Peyer's patch (tissue), 4 donors: ENCODE data around the gene LYG2. TPM values are rescaled to one million over a fixed set of nuclear protein-coding genes. Genes with fewer than 3 reads are reported as not detected.
"Not testable (repeated sequence)": the region's sequence is repeated elsewhere in the genome, so short reads cannot be mapped to it uniquely, and the experiment has no call there.

Experiments
- DNase-seq, 3 donors: peaks; one replicate each; pipeline ENCODE4 v3.0.0-alpha.2; 2017 to 2019
- H3K27ac ChIP-seq, 4 donors: fragments of 200-600 bp; sonication (generic); one replicate each; pipeline ENCODE4 v1.5.1; 2016 to 2019
- H3K27me3 ChIP-seq, 2 donors: fragments of 200-600 bp; sonication (generic); one replicate each; pipeline ENCODE4 v1.5.1; 2019
- H3K36me3 ChIP-seq, 3 donors: fragments of 200-600 bp; sonication (generic); one replicate each; pipeline ENCODE4 v1.5.1; 2016 to 2019
- H3K4me1 ChIP-seq, 4 donors: fragments of 200-600 bp; sonication (generic); one replicate each; pipeline ENCODE4 v1.5.1; 2016 to 2019
- H3K4me3 ChIP-seq, 4 donors: fragments of 200-600 bp; sonication (generic); 1 replicate in 3 of 4; 2 replicates in 1 of 4; pipeline ENCODE4 v1.5.1; 2016 to 2019; ENCODE audit warnings: mild to moderate bottlenecking in 1 of 4
- H3K9me3 ChIP-seq, 4 donors: fragments of 200-600 bp; sonication (generic); one replicate each; pipeline ENCODE4 v1.5.1; 2016 to 2019; ENCODE audit warnings: mild to moderate bottlenecking in 1 of 4
- POLR2A ChIP-seq, 2 donors: fragments of 450-650 bp; IDR thresholded peaks; one replicate each; pipeline ENCODE4 v1.5.1; 2017; ENCODE audit warnings: antibody characterized with exemption in 2 of 2, mild to moderate bottlenecking in 2 of 2, moderate library complexity in 2 of 2
- total RNA-seq, 4 donors: library from RNA; depleted of rRNA; stranded (reverse); fragments of >200 nt; gene quantifications; one replicate each; pipeline ENCODE4 v1.1.0, GENCODE V29; 2016
- TF ChIP-seq, protein P1 (sequence below), 6 experiments: fragments of 450-650 bp in 4 of 6; fragments of 200-600 bp in 2 of 6; sonication (generic) in 1 of 6; IDR thresholded peaks; one replicate each; pipeline ENCODE4 v1.5.1; 2017 to 2019; ENCODE audit warnings: antibody characterized with exemption in 6 of 6, mild to moderate bottlenecking in 3 of 6, moderate library complexity in 1 of 6

Gene LYG2
- total RNA-seq, 4 donors from 2014 or later: not detected

DNA sequence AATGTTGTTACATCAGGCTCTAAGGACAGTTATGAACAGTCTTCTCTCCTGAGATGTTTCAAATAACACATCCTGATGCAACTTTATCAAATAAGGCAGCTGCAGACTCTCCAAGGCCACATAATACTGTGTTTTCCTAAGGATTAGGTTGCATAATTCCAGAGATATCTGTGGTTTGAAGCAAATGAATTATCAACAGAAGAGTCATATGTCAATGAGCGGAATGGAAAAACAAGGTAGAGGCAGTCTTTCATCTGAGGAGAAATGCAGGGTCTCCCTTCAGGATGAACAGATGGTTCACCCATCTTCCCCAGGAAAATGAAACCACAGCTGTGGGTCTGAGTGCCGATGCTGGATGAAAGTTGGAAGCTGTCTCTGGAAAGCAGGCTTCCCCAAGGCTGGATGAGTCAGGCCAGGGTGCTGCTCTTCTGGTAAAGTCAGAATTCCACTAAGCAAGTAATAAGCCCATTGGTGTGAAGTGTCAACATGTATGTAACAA, 23.4 kb upstream of the LYG2 start:
- Histone ChIP-seq H3K9me3 (peaks cover 0 to 3% (median 0%) of the 10 kb centered on the region in 4 donors), H3K27me3 (no peaks in the 10 kb centered on the region), H3K27ac (no peak overlapping the region), H3K36me3 (no peaks in the 10 kb centered on the region), H3K4me1 (no peaks in the 10 kb centered on the region), H3K4me3 (no peak overlapping the region)
- DNase-seq: no peak
- no peak for TF ChIP-seq POLR2A (IDR thresholded peaks at IDR 0.05)
- TF ChIP-seq, protein P1, sequence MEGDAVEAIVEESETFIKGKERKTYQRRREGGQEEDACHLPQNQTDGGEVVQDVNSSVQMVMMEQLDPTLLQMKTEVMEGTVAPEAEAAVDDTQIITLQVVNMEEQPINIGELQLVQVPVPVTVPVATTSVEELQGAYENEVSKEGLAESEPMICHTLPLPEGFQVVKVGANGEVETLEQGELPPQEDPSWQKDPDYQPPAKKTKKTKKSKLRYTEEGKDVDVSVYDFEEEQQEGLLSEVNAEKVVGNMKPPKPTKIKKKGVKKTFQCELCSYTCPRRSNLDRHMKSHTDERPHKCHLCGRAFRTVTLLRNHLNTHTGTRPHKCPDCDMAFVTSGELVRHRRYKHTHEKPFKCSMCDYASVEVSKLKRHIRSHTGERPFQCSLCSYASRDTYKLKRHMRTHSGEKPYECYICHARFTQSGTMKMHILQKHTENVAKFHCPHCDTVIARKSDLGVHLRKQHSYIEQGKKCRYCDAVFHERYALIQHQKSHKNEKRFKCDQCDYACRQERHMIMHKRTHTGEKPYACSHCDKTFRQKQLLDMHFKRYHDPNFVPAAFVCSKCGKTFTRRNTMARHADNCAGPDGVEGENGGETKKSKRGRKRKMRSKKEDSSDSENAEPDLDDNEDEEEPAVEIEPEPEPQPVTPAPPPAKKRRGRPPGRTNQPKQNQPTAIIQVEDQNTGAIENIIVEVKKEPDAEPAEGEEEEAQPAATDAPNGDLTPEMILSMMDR (IDR thresholded peaks at IDR 0.05): no peak

DNA sequence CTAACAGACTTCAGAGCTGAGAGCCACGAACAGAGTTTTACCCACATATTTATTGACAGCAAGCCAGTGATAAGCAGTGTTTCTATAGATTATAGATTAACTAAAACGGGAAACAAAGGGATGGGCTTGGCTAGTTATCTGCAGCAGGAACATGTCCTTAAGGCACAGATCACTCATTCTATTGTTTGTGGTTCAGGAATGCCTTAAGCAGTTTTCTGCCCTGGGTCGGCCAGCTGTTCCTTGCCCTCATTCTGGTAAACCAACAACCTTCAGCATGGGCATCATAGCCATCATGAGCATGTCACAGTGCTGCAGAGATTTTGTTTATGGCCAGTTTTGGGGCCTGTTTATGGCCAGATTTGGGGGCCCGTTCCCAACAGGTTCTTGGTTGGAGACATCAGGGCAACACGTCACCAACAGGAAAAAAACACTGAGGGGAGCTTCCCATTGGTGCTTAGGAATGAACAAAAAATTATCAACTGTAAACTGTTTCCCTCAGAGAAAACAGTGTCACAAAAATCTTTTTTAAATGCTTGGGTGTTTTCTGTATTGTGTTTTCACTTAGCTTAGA, 22.8 kb upstream of the LYG2 start:
- H3K36me3 ChIP-seq, H3K4me1 ChIP-seq: not testable (repeated sequence)

DNA sequence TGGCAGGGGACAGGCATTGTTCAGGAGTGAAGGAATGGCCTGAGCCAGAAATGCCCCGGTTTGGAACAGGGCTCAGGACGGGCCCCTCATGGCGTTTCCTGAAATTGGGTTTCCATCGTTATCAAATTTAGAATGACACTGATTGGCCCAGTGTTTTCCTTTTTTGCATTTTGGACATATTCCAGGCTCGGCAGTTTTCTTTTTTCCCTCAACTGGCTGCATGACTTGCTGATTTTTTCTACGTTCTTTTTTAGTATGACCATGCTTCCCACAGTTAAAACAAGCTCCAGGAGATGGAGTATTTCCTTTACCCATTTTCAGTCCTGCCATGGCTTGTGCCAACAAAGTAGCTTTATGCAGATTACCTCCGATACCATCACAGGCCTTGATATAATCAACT, 20.4 kb upstream of the LYG2 start:
- no peak for TF ChIP-seq POLR2A (IDR thresholded peaks at IDR 0.05)
- TF ChIP-seq, protein P1 (IDR thresholded peaks at IDR 0.05): no peak
- peaks cover 0 to 6% (median 0%) of the 10 kb centered on the region in 4 donors for H3K9me3 ChIP-seq
- H3K27me3 ChIP-seq: no peaks in the 10 kb centered on the region
- no peak for DNase-seq
- H3K36me3 ChIP-seq: no peaks in the 10 kb centered on the region
- no peak overlapping the region for H3K4me3 ChIP-seq
- no peak overlapping the region for H3K27ac ChIP-seq
- no peaks in the 10 kb centered on the region for H3K4me1 ChIP-seq

More for the DNA sequence above, 22.8 kb upstream of the LYG2 start:
- H3K4me3 ChIP-seq, DNase-seq, H3K9me3 ChIP-seq, H3K27me3 ChIP-seq, H3K27ac ChIP-seq: not testable (repeated sequence)

DNA sequence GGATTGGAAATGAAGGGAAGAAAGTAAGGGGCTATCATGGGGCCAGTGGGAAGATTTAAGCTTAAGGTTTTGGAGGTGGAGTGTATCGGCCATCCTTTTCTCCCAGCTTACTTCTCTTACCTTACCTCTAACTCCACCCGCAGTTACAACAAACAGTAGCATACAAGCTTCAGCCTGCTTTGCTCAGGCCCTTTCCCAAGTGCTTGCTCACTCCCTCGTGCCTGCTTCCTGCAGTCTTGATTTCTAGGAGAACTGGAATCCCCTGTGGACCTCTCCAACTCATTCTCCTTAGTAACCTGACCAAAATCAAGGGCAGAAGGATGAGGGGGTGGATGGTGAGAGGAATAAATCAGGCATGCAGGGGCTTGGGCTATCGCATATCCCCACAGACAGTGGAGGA, 5.8 kb upstream of the LYG2 start:
- no peak for TF ChIP-seq POLR2A (IDR thresholded peaks at IDR 0.05)
- TF ChIP-seq, protein P1 (IDR thresholded peaks at IDR 0.05): no peak
- Histone ChIP-seq H3K9me3 (no peaks in the 10 kb centered on the region), H3K27ac (no peak overlapping the region), H3K4me3 (no peak overlapping the region), H3K4me1 (no peaks in the 10 kb centered on the region), H3K36me3 (no peaks in the 10 kb centered on the region), H3K27me3 (no peaks in the 10 kb centered on the region)
- DNase-seq: no peak

DNA sequence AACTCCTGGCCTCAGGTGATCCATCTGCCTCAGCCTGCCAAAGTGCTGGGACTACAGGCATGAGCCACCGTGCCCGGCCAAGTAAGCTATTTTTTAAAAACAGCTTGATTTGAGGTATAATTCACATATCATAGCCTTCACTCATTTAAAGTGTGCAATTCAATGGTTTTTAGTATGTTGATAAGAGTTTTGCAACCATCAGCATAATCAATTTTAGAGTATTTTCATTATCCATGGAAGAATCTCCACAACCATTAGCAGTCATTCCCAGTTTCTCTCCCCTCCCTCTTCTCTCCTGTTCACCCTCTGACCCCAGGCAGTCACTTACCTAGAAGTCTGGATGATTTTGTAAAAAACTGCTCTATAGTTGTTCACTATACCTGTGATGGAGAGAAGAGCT, 4.7 kb upstream of the LYG2 start:
- H3K9me3 ChIP-seq: no peaks in the 10 kb centered on the region
- no peak for DNase-seq
- no peak overlapping the region for H3K4me3 ChIP-seq
- TF ChIP-seq POLR2A (IDR thresholded peaks at IDR 0.05): no peak
- TF ChIP-seq, protein P1 (IDR thresholded peaks at IDR 0.05): no peak
- H3K27ac ChIP-seq: no peak overlapping the region
- H3K27me3 ChIP-seq: no peaks in the 10 kb centered on the region
- no peaks in the 10 kb centered on the region for H3K36me3 ChIP-seq
- H3K4me1 ChIP-seq: no peaks in the 10 kb centered on the region

DNA sequence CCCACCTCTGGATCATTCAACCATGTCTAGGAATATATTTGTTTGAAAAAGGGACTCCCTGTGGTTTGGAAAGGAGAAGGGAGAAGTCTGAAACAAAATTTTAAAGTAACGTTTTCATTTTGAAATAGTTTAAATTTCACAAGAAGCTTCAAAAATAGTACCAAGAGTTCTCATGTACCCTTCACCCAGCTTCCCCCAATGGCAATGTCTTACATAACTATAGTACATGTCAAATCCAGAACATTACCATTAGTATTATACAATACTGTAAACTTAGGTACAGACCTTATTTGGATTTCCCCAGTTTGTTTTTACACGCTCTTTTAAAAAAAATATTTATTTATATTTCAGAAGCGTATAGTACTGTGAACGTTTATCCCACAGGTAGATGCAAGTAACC, 4.0 kb upstream of the LYG2 start:
- TF ChIP-seq POLR2A (IDR thresholded peaks at IDR 0.05): no peak
- TF ChIP-seq, protein P1 (IDR thresholded peaks at IDR 0.05): no peak
- Histone ChIP-seq H3K36me3 (no peaks in the 10 kb centered on the region), H3K4me1 (no peaks in the 10 kb centered on the region), H3K27me3 (no peaks in the 10 kb centered on the region), H3K9me3 (no peaks in the 10 kb centered on the region), H3K27ac (no peak overlapping the region), H3K4me3 (no peak overlapping the region)
- DNase-seq: no peak
